ENCODE results near the gene ZNF318. TPM values are rescaled to one million over a fixed set of nuclear protein-coding genes. Genes with fewer than 3 reads are reported as not detected.
"Not testable (repeated sequence)": the region's sequence is repeated elsewhere in the genome, so short reads cannot be mapped to it uniquely, and the experiment has no call there.

ZNF318 gene
- total RNA-seq, 4 donors from 2014 or later: 11.1 to 17.3 (median 14.6) TPM

GRCh38 chr6:43373252-43373875 lies 3.9 kb upstream of the ZNF318 start:
- no peaks in the 10 kb centered on the region for H3K36me3 ChIP-seq
- WGBS: 83% methylated on average over 5 of the region's 5 CpGs
- H3K4me3 ChIP-seq: no peak overlapping the region
- H3K9me3 ChIP-seq: no peaks in the 10 kb centered on the region
- intact Hi-C loops (cut with DNase I): loop anchor here (5.0 kb wide), 1 partner anchor 54 kb away; the partner anchor contains the start of gene ABCC10
- H3K27ac ChIP-seq (replicated peaks in 1 of 4): no peak overlapping the region
- TF ChIP-seq EP300 (IDR thresholded peaks at IDR 0.05) (no peak), POLR2AphosphoS5 (IDR thresholded peaks at IDR 0.05) (no peak), POLR2A (IDR thresholded peaks at IDR 0.05; ENCODE audit: low read depth) (no peak), CTCF (IDR thresholded peaks at IDR 0.05) (no peak)
- H3K27me3 ChIP-seq: peaks cover 0 to 4% (median 0%) of the 10 kb centered on the region in 4 donors
- no peak for DNase-seq (ENCODE audit: extremely low spot score)
- peaks cover 7 to 11% (median 8%) of the 10 kb centered on the region in 4 donors for H3K4me1 ChIP-seq

GRCh38 chr6:43370003-43370580 lies 645 bp upstream of the ZNF318 start:
- H3K9me3 ChIP-seq; H3K27me3 ChIP-seq; H3K36me3 ChIP-seq; DNase-seq (ENCODE audit: extremely low spot score): not testable (repeated sequence)
- Histone ChIP-seq H3K27ac (replicated peaks in 1 of 4) (peak overlapping the region; percentile 84 to 91 (median 90)), H3K4me1 (peaks cover 18 to 37% (median 30%) of the 10 kb centered on the region in 4 donors), H3K4me3 (peak overlapping the region; percentile 78 to 96 (median 89))
- intact Hi-C loops (cut with DNase I): loop anchor here (5.0 kb wide), 1 partner anchor 57 kb away; the partner anchor contains the start of gene ABCC10
- WGBS: 46% methylated on average over 16 of the region's 16 CpGs

GRCh38 chr6:43368259-43369160 lies 937 bp downstream of the ZNF318 start:
- TF ChIP-seq EP300 (IDR thresholded peaks at IDR 0.05) (no peak), POLR2AphosphoS5 (IDR thresholded peaks at IDR 0.05) (peak; percentile 25 to 29)
- Histone ChIP-seq H3K4me1 (peaks cover 18 to 37% (median 30%) of the 10 kb centered on the region in 4 donors), H3K27me3 (peaks cover 0 to 4% (median 0%) of the 10 kb centered on the region in 4 donors), H3K27ac (replicated peaks in 1 of 4) (peak overlapping the region; percentile 84 to 91 (median 90)), H3K36me3 (peaks cover 7 to 22% (median 18%) of the 10 kb centered on the region in 4 donors), H3K4me3 (peak overlapping the region; percentile 78 to 96 (median 89)), H3K9me3 (no peaks in the 10 kb centered on the region)
- WGBS: 3% methylated on average over 7 of the region's 71 CpGs
- intact Hi-C loops (cut with DNase I): loop anchor here (10.0 kb wide), 1 partner anchor 126 kb away; no protein-coding TSS in a partner anchor
- DNase-seq (ENCODE audit: extremely low spot score): no peak

GRCh38 chr6:43367245-43367984 lies 2.0 kb downstream of the ZNF318 start:
- Histone ChIP-seq H3K4me1 (peaks cover 18 to 37% (median 30%) of the 10 kb centered on the region in 4 donors), H3K4me3 (peak overlapping the region; percentile 78 to 96 (median 89))
- TF ChIP-seq POLR2AphosphoS5 (IDR thresholded peaks at IDR 0.05): no peak
- TF ChIP-seq CTCF (IDR thresholded peaks at IDR 0.05): no peak
- no peak for TF ChIP-seq EP300 (IDR thresholded peaks at IDR 0.05)
- no peak for TF ChIP-seq POLR2A (IDR thresholded peaks at IDR 0.05; ENCODE audit: low read depth)

GRCh38 chr6:43361269-43361668 lies 8.2 kb downstream of the ZNF318 start:
- TF ChIP-seq POLR2AphosphoS5 (IDR thresholded peaks at IDR 0.05): no peak
- no peak for TF ChIP-seq CTCF (IDR thresholded peaks at IDR 0.05)
- TF ChIP-seq POLR2A (IDR thresholded peaks at IDR 0.05; ENCODE audit: low read depth): no peak
- no peak for TF ChIP-seq EP300 (IDR thresholded peaks at IDR 0.05)
- Histone ChIP-seq H3K36me3 (peaks cover 32 to 92% (median 66%) of the 10 kb centered on the region in 4 donors), H3K27me3 (no peaks in the 10 kb centered on the region), H3K27ac (replicated peaks in 1 of 4) (no peak overlapping the region), H3K9me3 (no peaks in the 10 kb centered on the region), H3K4me3 (no peak overlapping the region), H3K4me1 (peaks cover 0 to 5% (median 1%) of the 10 kb centered on the region in 4 donors)
- 89% methylated on average over 2 of the region's 2 CpGs for WGBS
- intact Hi-C loops (cut with DNase I): loop anchor here (10.0 kb wide), 1 partner anchor 134 kb away; no protein-coding TSS in a partner anchor
- no peak for DNase-seq (ENCODE audit: extremely low spot score)

More at GRCh38 chr6:43367245-43367984, 2.0 kb downstream of the ZNF318 start:
- intact Hi-C loops (cut with DNase I): loop anchor here (10.0 kb wide), 1 partner anchor 127 kb away; no protein-coding TSS in a partner anchor
- peaks cover 13 to 33% (median 29%) of the 10 kb centered on the region in 4 donors for H3K36me3 ChIP-seq
- no peaks in the 10 kb centered on the region for H3K27me3 ChIP-seq
- H3K9me3 ChIP-seq: no peaks in the 10 kb centered on the region
- DNase-seq (ENCODE audit: extremely low spot score): no peak
- no peak overlapping the region for H3K27ac ChIP-seq (replicated peaks in 1 of 4)
- 88% methylated on average over 9 of the region's 9 CpGs for WGBS

Data from esophagus muscularis mucosa (tissue), 4 donors.